Liver (tissue), 3 donors: Measurements from ENCODE around the gene RTN3.

ENCODE experiments used
- GABPA ChIP-seq, 2 donors: IDR thresholded peaks in 1 of 2; conservative IDR thresholded peaks in 1 of 2; 2 replicates each; pipeline ENCODE4 v1.6.1; 2016; ENCODE audit warnings: antibody characterized with exemption in 2 of 2, mild to moderate bottlenecking in 1 of 2, moderate library complexity in 1 of 2
- JUND ChIP-seq, 2 donors: IDR thresholded peaks; 2 replicates each; pipeline ENCODE4 v1.6.1; 2016; ENCODE audit warnings: antibody characterized with exemption in 2 of 2
- RAD21 ChIP-seq, 2 donors: IDR thresholded peaks; 2 replicates each; pipeline ENCODE4 v1.6.1; 2016; ENCODE audit warnings: antibody characterized with exemption in 2 of 2, mild to moderate bottlenecking in 2 of 2
- TAF1 ChIP-seq: conservative IDR thresholded peaks from 2 replicates; pipeline ENCODE4 v1.6.1; 2016; ENCODE audit warnings: antibody characterized with exemption, mild to moderate bottlenecking
- YY1 ChIP-seq: IDR thresholded peaks from 2 replicates; pipeline ENCODE4 v1.6.1; 2016; ENCODE audit warnings: antibody characterized with exemption, mild to moderate bottlenecking
- TF ChIP-seq, protein P1 (sequence below): IDR thresholded peaks from 2 replicates; pipeline ENCODE4 v1.6.1; 2016; ENCODE audit warnings: antibody characterized with exemption
- TF ChIP-seq, protein P2 (sequence below): IDR thresholded peaks from 2 replicates; pipeline ENCODE4 v1.6.1; 2016; ENCODE audit warnings: antibody characterized with exemption
- TF ChIP-seq, protein P3 (sequence below): fragments of 150-350 bp; IDR thresholded peaks from 2 replicates; pipeline ENCODE4 v1.5.1; 2017; ENCODE audit warnings: improper control_type of control experiment, low read depth, low read length; ENCODE audit not compliant: missing input control
- TF ChIP-seq, protein P4 (sequence below): IDR thresholded peaks from 2 replicates; pipeline ENCODE4 v1.6.1; 2016; ENCODE audit warnings: antibody characterized with exemption, mild to moderate bottlenecking
- donor health status: healthy.
- donor health status: healthy.

DNA sequence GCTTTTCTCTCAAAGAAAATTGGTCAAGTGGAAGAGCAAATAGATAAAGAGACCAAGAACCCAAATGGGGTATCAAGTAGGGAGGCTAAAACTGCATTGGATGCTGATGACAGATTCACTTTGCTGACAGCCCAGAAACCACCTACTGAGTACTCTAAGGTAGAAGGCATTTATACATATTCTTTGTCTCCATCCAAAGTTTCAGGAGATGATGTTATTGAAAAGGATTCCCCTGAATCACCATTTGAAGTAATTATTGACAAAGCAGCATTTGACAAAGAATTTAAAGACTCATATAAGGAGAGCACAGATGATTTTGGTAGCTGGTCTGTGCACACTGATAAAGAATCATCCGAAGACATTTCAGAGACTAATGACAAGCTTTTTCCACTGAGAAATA is 37.7 kb downstream of the RTN3 start:
- TF ChIP-seq, protein P1, sequence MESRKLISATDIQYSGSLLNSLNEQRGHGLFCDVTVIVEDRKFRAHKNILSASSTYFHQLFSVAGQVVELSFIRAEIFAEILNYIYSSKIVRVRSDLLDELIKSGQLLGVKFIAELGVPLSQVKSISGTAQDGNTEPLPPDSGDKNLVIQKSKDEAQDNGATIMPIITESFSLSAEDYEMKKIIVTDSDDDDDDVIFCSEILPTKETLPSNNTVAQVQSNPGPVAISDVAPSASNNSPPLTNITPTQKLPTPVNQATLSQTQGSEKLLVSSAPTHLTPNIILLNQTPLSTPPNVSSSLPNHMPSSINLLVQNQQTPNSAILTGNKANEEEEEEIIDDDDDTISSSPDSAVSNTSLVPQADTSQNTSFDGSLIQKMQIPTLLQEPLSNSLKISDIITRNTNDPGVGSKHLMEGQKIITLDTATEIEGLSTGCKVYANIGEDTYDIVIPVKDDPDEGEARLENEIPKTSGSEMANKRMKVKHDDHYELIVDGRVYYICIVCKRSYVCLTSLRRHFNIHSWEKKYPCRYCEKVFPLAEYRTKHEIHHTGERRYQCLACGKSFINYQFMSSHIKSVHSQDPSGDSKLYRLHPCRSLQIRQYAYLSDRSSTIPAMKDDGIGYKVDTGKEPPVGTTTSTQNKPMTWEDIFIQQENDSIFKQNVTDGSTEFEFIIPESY, result no peak
- TF ChIP-seq, protein P2, sequence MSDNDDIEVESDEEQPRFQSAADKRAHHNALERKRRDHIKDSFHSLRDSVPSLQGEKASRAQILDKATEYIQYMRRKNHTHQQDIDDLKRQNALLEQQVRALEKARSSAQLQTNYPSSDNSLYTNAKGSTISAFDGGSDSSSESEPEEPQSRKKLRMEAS, result no peak
- TF ChIP-seq, protein P3, sequence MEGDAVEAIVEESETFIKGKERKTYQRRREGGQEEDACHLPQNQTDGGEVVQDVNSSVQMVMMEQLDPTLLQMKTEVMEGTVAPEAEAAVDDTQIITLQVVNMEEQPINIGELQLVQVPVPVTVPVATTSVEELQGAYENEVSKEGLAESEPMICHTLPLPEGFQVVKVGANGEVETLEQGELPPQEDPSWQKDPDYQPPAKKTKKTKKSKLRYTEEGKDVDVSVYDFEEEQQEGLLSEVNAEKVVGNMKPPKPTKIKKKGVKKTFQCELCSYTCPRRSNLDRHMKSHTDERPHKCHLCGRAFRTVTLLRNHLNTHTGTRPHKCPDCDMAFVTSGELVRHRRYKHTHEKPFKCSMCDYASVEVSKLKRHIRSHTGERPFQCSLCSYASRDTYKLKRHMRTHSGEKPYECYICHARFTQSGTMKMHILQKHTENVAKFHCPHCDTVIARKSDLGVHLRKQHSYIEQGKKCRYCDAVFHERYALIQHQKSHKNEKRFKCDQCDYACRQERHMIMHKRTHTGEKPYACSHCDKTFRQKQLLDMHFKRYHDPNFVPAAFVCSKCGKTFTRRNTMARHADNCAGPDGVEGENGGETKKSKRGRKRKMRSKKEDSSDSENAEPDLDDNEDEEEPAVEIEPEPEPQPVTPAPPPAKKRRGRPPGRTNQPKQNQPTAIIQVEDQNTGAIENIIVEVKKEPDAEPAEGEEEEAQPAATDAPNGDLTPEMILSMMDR, result no peak
- TF ChIP-seq YY1, result no peak
- no peak for TF ChIP-seq GABPA (IDR thresholded peaks at IDR 0.05 in 1 of 2, conservative IDR thresholded peaks at IDR 0.05 in 1 of 2)
- TF ChIP-seq TAF1, result no peak
- TF ChIP-seq, protein P4, sequence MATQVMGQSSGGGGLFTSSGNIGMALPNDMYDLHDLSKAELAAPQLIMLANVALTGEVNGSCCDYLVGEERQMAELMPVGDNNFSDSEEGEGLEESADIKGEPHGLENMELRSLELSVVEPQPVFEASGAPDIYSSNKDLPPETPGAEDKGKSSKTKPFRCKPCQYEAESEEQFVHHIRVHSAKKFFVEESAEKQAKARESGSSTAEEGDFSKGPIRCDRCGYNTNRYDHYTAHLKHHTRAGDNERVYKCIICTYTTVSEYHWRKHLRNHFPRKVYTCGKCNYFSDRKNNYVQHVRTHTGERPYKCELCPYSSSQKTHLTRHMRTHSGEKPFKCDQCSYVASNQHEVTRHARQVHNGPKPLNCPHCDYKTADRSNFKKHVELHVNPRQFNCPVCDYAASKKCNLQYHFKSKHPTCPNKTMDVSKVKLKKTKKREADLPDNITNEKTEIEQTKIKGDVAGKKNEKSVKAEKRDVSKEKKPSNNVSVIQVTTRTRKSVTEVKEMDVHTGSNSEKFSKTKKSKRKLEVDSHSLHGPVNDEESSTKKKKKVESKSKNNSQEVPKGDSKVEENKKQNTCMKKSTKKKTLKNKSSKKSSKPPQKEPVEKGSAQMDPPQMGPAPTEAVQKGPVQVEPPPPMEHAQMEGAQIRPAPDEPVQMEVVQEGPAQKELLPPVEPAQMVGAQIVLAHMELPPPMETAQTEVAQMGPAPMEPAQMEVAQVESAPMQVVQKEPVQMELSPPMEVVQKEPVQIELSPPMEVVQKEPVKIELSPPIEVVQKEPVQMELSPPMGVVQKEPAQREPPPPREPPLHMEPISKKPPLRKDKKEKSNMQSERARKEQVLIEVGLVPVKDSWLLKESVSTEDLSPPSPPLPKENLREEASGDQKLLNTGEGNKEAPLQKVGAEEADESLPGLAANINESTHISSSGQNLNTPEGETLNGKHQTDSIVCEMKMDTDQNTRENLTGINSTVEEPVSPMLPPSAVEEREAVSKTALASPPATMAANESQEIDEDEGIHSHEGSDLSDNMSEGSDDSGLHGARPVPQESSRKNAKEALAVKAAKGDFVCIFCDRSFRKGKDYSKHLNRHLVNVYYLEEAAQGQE, result no peak
- no peak for TF ChIP-seq RAD21 (IDR thresholded peaks at IDR 0.05)
- TF ChIP-seq JUND (IDR thresholded peaks at IDR 0.05), result no peak
